ENCODE measurements around the gene ST6GALNAC4.
A peak's percentile ranks its signal among the peaks of the same experiment; 100 is the strongest.

Gene ST6GALNAC4

DNA sequence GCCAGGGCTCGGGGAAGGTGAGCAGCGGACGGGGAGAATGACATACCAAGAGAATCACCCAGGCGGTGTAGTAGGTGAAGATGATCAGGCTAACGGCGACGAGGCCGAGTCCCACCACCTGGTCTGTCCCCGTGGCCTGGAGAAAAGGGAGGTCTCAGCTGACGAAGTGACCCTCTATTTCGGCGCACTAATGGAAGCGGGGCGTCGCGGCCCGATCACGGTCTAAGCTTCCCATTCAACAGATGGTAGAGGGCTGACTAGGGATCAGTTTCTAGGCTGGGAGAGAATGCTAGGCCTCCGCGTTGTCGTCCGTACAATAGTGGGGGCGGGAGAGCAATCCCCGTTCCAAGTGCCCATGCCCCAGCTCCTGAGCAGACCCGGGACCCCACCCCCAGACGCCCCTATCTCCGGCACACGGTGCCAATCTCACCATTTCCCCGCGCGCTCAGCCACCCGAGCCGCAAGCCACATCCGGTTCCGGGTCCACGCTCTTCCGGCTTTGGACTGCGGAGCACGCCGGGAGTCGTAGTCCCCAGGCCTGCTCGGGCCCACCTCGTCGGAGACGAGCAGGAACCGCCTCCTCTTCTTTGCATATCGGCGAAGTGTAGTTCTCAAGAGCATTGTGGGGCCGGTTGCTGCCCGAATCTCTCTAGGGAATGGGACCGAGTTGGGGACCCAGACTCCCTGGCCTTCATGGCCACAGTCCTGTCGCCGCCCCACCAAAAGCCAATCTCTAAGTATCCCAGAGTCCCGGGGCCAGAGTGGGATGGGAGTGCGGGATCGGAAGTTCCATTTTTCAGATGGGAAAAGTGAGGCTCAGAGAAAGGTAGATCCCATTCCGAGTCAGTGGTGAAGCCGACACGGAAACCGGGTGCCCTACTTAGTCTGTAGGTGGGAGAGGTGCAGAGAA, 20.8 kb upstream of the ST6GALNAC4 start, which contains the start of gene DPM2:
Gene DPM2 (minus strand): TSS at position 467 of the 910 bp plus-strand sequence. CDS start 34 bp downstream, at position 433.
- Histone ChIP-seq H3K9me3 (ENCODE audit: low read depth, low read length) (no peaks in the 10 kb centered on the region), H3K27ac (peak within 1 kb of the TSS; percentile 42; the same call in 1 of the 2 replicates), H3K9ac (ENCODE audit: insufficient read length) (peak within 1 kb of the TSS; percentile 88), H3K36me3 (ENCODE audit: insufficient read depth, low read length) (peaks cover 8% of the 10 kb centered on the region; the same call in 1 of the 2 replicates), H3K4me3 (peak within 1 kb of the TSS; percentile 97)
- DNase-seq (ENCODE audit: low read depth, low spot score) = no peak
- TF ChIP-seq EZH2 (IDR thresholded peaks at IDR 0.05) = no peak
- TF ChIP-seq FOXP2 (optimal IDR thresholded peaks at IDR 0.05; ENCODE audit: control extremely low read depth, extremely low read length, insufficient read depth) = no peak
- peak; percentile 93 for TF ChIP-seq POLR2AphosphoS5 (IDR thresholded peaks at IDR 0.05; ENCODE audit: borderline replicate concordance, low read depth, low read length)

DNA sequence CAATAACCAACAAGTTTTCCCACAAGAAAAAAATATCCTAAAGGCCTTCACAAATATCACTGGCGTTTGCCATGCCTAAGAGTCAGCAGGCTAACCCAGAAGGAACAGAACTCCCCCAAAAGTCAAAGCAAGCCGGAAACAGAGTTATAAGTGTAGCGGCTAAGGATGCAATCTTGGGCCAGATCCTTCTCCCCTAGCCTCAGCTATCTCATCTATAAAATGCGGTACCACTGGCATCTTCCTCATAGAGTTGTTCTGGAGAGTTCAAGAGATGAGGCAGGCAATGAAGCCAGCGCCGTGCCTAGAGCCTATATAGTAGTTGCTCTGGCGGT, 20.2 kb upstream of the ST6GALNAC4 start:
- Histone ChIP-seq H3K4me3 (peak overlapping the region; percentile 97), H3K27ac (no peak overlapping the region), H3K9me3 (ENCODE audit: low read depth, low read length) (no peaks in the 10 kb centered on the region), H3K36me3 (ENCODE audit: insufficient read depth, low read length) (peaks cover 1% of the 10 kb centered on the region; the same call in 1 of the 2 replicates), H3K9ac (ENCODE audit: insufficient read length) (peak overlapping the region; percentile 88)
- TF ChIP-seq POLR2AphosphoS5 (IDR thresholded peaks at IDR 0.05; ENCODE audit: borderline replicate concordance, low read depth, low read length) (no peak), EZH2 (IDR thresholded peaks at IDR 0.05) (no peak), FOXP2 (optimal IDR thresholded peaks at IDR 0.05; ENCODE audit: control extremely low read depth, extremely low read length, insufficient read depth) (no peak)
- DNase-seq (ENCODE audit: low read depth, low spot score) = no peak

DNA sequence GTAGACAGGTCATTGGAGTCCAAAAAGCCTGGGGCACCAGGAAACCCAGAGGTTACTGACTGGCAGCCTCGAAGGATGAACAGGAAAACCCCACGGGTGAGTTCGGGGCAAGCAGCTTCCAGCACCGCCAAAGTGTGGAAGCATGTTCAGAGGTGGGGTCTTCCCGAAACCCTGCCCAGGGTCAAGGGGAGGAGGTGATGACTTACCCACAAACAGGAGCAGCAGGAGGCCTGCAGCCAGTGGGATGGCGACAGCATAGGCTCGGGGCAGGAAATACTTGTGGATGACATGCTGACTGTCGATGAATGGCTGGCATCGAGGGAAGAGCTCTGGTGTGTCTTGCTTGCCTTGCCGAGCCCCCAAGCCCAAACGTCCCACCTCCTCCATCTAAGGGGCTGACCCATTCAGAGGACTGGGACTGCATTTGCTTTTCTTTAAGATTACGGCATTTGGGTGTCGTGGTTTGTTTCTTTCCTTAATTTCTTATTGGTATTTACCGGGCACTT, 19.6 kb upstream of the ST6GALNAC4 start:
- no peak for DNase-seq (ENCODE audit: low read depth, low spot score)
- no peak for TF ChIP-seq FOXP2 (optimal IDR thresholded peaks at IDR 0.05; ENCODE audit: control extremely low read depth, extremely low read length, insufficient read depth)
- TF ChIP-seq EZH2 (IDR thresholded peaks at IDR 0.05) = no peak
- TF ChIP-seq POLR2AphosphoS5 (IDR thresholded peaks at IDR 0.05; ENCODE audit: borderline replicate concordance, low read depth, low read length) = no peak
- H3K9ac ChIP-seq (ENCODE audit: insufficient read length) = peak overlapping the region; percentile 88
- peak overlapping the region; percentile 97 for H3K4me3 ChIP-seq
- H3K9me3 ChIP-seq (ENCODE audit: low read depth, low read length) = no peaks in the 10 kb centered on the region
- no peak overlapping the region for H3K27ac ChIP-seq
- H3K36me3 ChIP-seq (ENCODE audit: insufficient read depth, low read length) = no peaks in the 10 kb centered on the region; the same call in 1 of the 2 replicates

- DNase-seq (ENCODE audit: low read depth, low spot score) = no peak
- Histone ChIP-seq H3K27ac (no peak overlapping the region), H3K9ac (ENCODE audit: insufficient read length) (no peak overlapping the region), H3K36me3 (ENCODE audit: insufficient read depth, low read length) (no peaks in the 10 kb centered on the region; the same call in 1 of the 2 replicates), H3K9me3 (ENCODE audit: low read depth, low read length) (no peaks in the 10 kb centered on the region), H3K4me3 (peak overlapping the region; percentile 97)
- no peak for TF ChIP-seq EZH2 (IDR thresholded peaks at IDR 0.05)
- TF ChIP-seq FOXP2 (optimal IDR thresholded peaks at IDR 0.05; ENCODE audit: control extremely low read depth, extremely low read length, insufficient read depth) = no peak
- no peak for TF ChIP-seq POLR2AphosphoS5 (IDR thresholded peaks at IDR 0.05; ENCODE audit: borderline replicate concordance, low read depth, low read length)
Measured at GRCh38 chr9:127935765-127936221, 19.0 kb upstream of the ST6GALNAC4 start.

GRCh38 chr9:127934986-127935385, 18.1 kb upstream of the ST6GALNAC4 start:
- no peak overlapping the region for H3K9ac ChIP-seq (ENCODE audit: insufficient read length)
- TF ChIP-seq EZH2 (IDR thresholded peaks at IDR 0.05) (no peak), POLR2AphosphoS5 (IDR thresholded peaks at IDR 0.05; ENCODE audit: borderline replicate concordance, low read depth, low read length) (no peak), FOXP2 (optimal IDR thresholded peaks at IDR 0.05; ENCODE audit: control extremely low read depth, extremely low read length, insufficient read depth) (no peak)
- H3K9me3 ChIP-seq (ENCODE audit: low read depth, low read length) = no peaks in the 10 kb centered on the region
- no peak overlapping the region for H3K27ac ChIP-seq
- no peak for DNase-seq (ENCODE audit: low read depth, low spot score)
- no peaks in the 10 kb centered on the region; the same call in 1 of the 2 replicates for H3K36me3 ChIP-seq (ENCODE audit: insufficient read depth, low read length)
- no peak overlapping the region for H3K4me3 ChIP-seq

DNA sequence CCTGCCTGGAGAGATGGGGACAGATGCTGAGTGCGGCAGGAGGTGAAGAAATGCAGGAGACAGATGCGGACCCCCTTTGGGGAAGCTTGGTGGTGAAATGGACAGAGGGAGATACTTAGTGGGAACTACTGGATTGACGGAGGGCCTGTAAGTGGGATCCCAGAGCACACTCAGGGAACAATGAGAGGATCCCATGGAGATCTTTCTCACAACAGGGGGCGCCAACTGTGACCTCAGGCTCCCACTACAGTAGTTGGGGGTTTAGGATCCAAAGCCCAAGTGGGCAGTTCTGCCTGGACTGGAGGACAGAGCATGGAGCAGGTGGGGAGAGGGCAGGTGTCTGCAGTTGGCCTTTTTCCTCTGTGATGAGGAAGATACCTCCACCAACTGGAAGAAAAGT, 17.4 kb upstream of the ST6GALNAC4 start:
- no peak overlapping the region for H3K4me3 ChIP-seq
- H3K9me3 ChIP-seq (ENCODE audit: low read depth, low read length) = no peaks in the 10 kb centered on the region
- TF ChIP-seq POLR2AphosphoS5 (IDR thresholded peaks at IDR 0.05; ENCODE audit: borderline replicate concordance, low read depth, low read length) (no peak), FOXP2 (optimal IDR thresholded peaks at IDR 0.05; ENCODE audit: control extremely low read depth, extremely low read length, insufficient read depth) (no peak), EZH2 (IDR thresholded peaks at IDR 0.05) (no peak)
- no peak overlapping the region for H3K9ac ChIP-seq (ENCODE audit: insufficient read length)
- H3K36me3 ChIP-seq (ENCODE audit: insufficient read depth, low read length) = no peaks in the 10 kb centered on the region; the same call in 1 of the 2 replicates
- no peak overlapping the region for H3K27ac ChIP-seq
- DNase-seq (ENCODE audit: low read depth, low spot score) = no peak

- H3K27ac ChIP-seq = no peak overlapping the region
- no peak for TF ChIP-seq FOXP2 (optimal IDR thresholded peaks at IDR 0.05; ENCODE audit: control extremely low read depth, extremely low read length, insufficient read depth)
- no peak for TF ChIP-seq EZH2 (IDR thresholded peaks at IDR 0.05)
- TF ChIP-seq POLR2AphosphoS5 (IDR thresholded peaks at IDR 0.05; ENCODE audit: borderline replicate concordance, low read depth, low read length) = no peak
- peak overlapping the region; percentile 37 for H3K9ac ChIP-seq (ENCODE audit: insufficient read length)
- no peak for DNase-seq (ENCODE audit: low read depth, low spot score)
- no peaks in the 10 kb centered on the region; the same call in 1 of the 2 replicates for H3K36me3 ChIP-seq (ENCODE audit: insufficient read depth, low read length)
- H3K9me3 ChIP-seq (ENCODE audit: low read depth, low read length) = no peaks in the 10 kb centered on the region
- peak overlapping the region; percentile 85 for H3K4me3 ChIP-seq
Measured at GRCh38 chr9:127931092-127931881, 14.4 kb upstream of the ST6GALNAC4 start.

Measured in SK-N-MC (cell line).